GM12874 (cell line): ENCODE measurements around the gene ANKRD63.

Experiments used
- CTCF ChIP-seq: IDR thresholded peaks from 2 replicates; pipeline ENCODE4 v1.5.1; 2011; ENCODE audit warnings: low read depth, mild to moderate bottlenecking, control low read depth, low read length, moderate library complexity; ENCODE audit not compliant: insufficient read depth

The ANKRD63 gene

GRCh38 chr15:40258544-40258943 lies 24.3 kb downstream of the ANKRD63 start:
- TF ChIP-seq CTCF, result no peak

GRCh38 chr15:40257656-40258450 lies 25.0 kb downstream of the ANKRD63 start:
- no peak for TF ChIP-seq CTCF

GRCh38 chr15:40256638-40257235 lies 26.1 kb downstream of the ANKRD63 start:
- TF ChIP-seq CTCF, result no peak

GRCh38 chr15:40255033-40255432 lies 27.8 kb downstream of the ANKRD63 start:
- no peak for TF ChIP-seq CTCF

GRCh38 chr15:40254452-40254851 lies 28.4 kb downstream of the ANKRD63 start:
- no peak for TF ChIP-seq CTCF

GRCh38 chr15:40253167-40253790 lies 29.6 kb downstream of the ANKRD63 start:
- TF ChIP-seq CTCF, result no peak

- TF ChIP-seq CTCF, result no peak
These were observed 30.3 kb downstream of the ANKRD63 start for GRCh38 chr15:40252438-40253166.
